ENCODE measurements around the gene ASIC2.

The ASIC2 gene

GRCh38 chr17:33112763-33113162 is 180.3 kb downstream of the ASIC2 start:
- no peak overlapping the region for H3K9ac ChIP-seq (ENCODE audit: low read length)

GRCh38 chr17:33109336-33110072 is 183.6 kb downstream of the ASIC2 start:
- Histone ChIP-seq H3K9me2 (replicated peaks; ENCODE audit: insufficient read depth, low read length) (no peaks in the 10 kb centered on the region), H3K27ac (ENCODE audit: low read depth, low read length) (no peak overlapping the region), H4K20me1 (ENCODE audit: low read depth, low read length) (no peaks in the 10 kb centered on the region), H3K36me3 (ENCODE audit: low read length) (no peaks in the 10 kb centered on the region), H2AFZ (ENCODE audit: low read depth, low read length, severe bottlenecking) (no peak overlapping the region), H3K27me3 (ENCODE audit: low read length) (no peaks in the 10 kb centered on the region), H3K9me3 (ENCODE audit: insufficient read depth, low read length) (no peaks in the 10 kb centered on the region), H3F3A (ENCODE audit: insufficient read depth) (no peaks in the 10 kb centered on the region), H3K4me2 (ENCODE audit: low read depth, low read length, poor library complexity, severe bottlenecking) (no peak overlapping the region), H3K9ac (ENCODE audit: low read length) (no peak overlapping the region), H3K4me3 (ENCODE audit: insufficient read depth, low read length, poor library complexity, severe bottlenecking) (no peak overlapping the region), H3K79me2 (ENCODE audit: insufficient read depth, low read length) (no peaks in the 10 kb centered on the region)
- no peak for TF ChIP-seq EZH2phosphoT487 (conservative IDR thresholded peaks at IDR 0.05; ENCODE audit: low read length)
- no peak for TF ChIP-seq CTCF (IDR thresholded peaks at IDR 0.05; ENCODE audit: insufficient read depth, low read length, poor library complexity, severe bottlenecking)

More at GRCh38 chr17:33112763-33113162, 180.3 kb downstream of the ASIC2 start:
- Histone ChIP-seq H3K27ac (ENCODE audit: low read depth, low read length) (no peak overlapping the region), H4K20me1 (ENCODE audit: low read depth, low read length) (no peaks in the 10 kb centered on the region), H3K79me2 (ENCODE audit: insufficient read depth, low read length) (no peaks in the 10 kb centered on the region), H3K9me3 (ENCODE audit: insufficient read depth, low read length) (no peaks in the 10 kb centered on the region), H3F3A (ENCODE audit: insufficient read depth) (no peaks in the 10 kb centered on the region), H3K4me3 (ENCODE audit: insufficient read depth, low read length, poor library complexity, severe bottlenecking) (no peak overlapping the region), H3K27me3 (ENCODE audit: low read length) (no peaks in the 10 kb centered on the region), H3K4me2 (ENCODE audit: low read depth, low read length, poor library complexity, severe bottlenecking) (no peak overlapping the region), H2AFZ (ENCODE audit: low read depth, low read length, severe bottlenecking) (no peak overlapping the region), H3K36me3 (ENCODE audit: low read length) (no peaks in the 10 kb centered on the region), H3K9me2 (replicated peaks; ENCODE audit: insufficient read depth, low read length) (no peaks in the 10 kb centered on the region)
- TF ChIP-seq CTCF (IDR thresholded peaks at IDR 0.05; ENCODE audit: insufficient read depth, low read length, poor library complexity, severe bottlenecking) (no peak), EZH2phosphoT487 (conservative IDR thresholded peaks at IDR 0.05; ENCODE audit: low read length) (no peak)

GRCh38 chr17:33106525-33107165 is 186.4 kb downstream of the ASIC2 start:
- Histone ChIP-seq H3K79me2 (ENCODE audit: insufficient read depth, low read length) (no peaks in the 10 kb centered on the region), H4K20me1 (ENCODE audit: low read depth, low read length) (no peaks in the 10 kb centered on the region), H3K9me2 (replicated peaks; ENCODE audit: insufficient read depth, low read length) (no peaks in the 10 kb centered on the region), H2AFZ (ENCODE audit: low read depth, low read length, severe bottlenecking) (no peak overlapping the region), H3K27me3 (ENCODE audit: low read length) (no peaks in the 10 kb centered on the region), H3F3A (ENCODE audit: insufficient read depth) (no peaks in the 10 kb centered on the region), H3K36me3 (ENCODE audit: low read length) (no peaks in the 10 kb centered on the region), H3K4me3 (ENCODE audit: insufficient read depth, low read length, poor library complexity, severe bottlenecking) (no peak overlapping the region), H3K9ac (ENCODE audit: low read length) (no peak overlapping the region), H3K4me2 (ENCODE audit: low read depth, low read length, poor library complexity, severe bottlenecking) (no peak overlapping the region), H3K9me3 (ENCODE audit: insufficient read depth, low read length) (no peaks in the 10 kb centered on the region), H3K27ac (ENCODE audit: low read depth, low read length) (no peak overlapping the region)
- no peak for TF ChIP-seq EZH2phosphoT487 (conservative IDR thresholded peaks at IDR 0.05; ENCODE audit: low read length)
- no peak for TF ChIP-seq CTCF (IDR thresholded peaks at IDR 0.05; ENCODE audit: insufficient read depth, low read length, poor library complexity, severe bottlenecking)

All from SU-DHL-6 (cell line).